Trophoblast cell (in vitro differentiated cells and primary cell): ENCODE measurements around the gene GRK4.
"Not testable (repeated sequence)": the region's sequence is repeated elsewhere in the genome, so short reads cannot be mapped to it uniquely, and the experiment has no call there.

Experiments used
- DNase-seq, 2 donors: peaks; one replicate each; pipeline ENCODE4 v3.0.0-alpha.2; 2016
- H2AFZ ChIP-seq: 2 replicates; pipeline ENCODE4 v1.6.1; 2013; ENCODE audit warnings: low read length, moderate library complexity, mild to moderate bottlenecking; ENCODE audit not compliant: insufficient read depth, poor library complexity
- H2AK5ac ChIP-seq: 2 replicates; pipeline ENCODE4 v1.6.1; 2013; ENCODE audit warnings: mild to moderate bottlenecking, low read length
- H2BK120ac ChIP-seq: 2 replicates; pipeline ENCODE4 v1.6.1; 2013; ENCODE audit warnings: low read length, mild to moderate bottlenecking, moderate library complexity; ENCODE audit not compliant: insufficient read depth, poor library complexity
- H2BK12ac ChIP-seq: 2 replicates; pipeline ENCODE4 v1.6.1; 2013; ENCODE audit warnings: mild to moderate bottlenecking, low read length, moderate library complexity
- H2BK5ac ChIP-seq: 2 replicates; pipeline ENCODE4 v1.6.1; 2013; ENCODE audit warnings: low read length, low read depth, moderate library complexity, mild to moderate bottlenecking; ENCODE audit not compliant: poor library complexity
- H3K14ac ChIP-seq: 2 replicates; pipeline ENCODE4 v1.6.1; 2013; ENCODE audit warnings: mild to moderate bottlenecking, low read length
- H3K18ac ChIP-seq: 2 replicates; pipeline ENCODE4 v1.6.1; 2013; ENCODE audit warnings: mild to moderate bottlenecking, low read length
- H3K23ac ChIP-seq: 2 replicates; pipeline ENCODE4 v1.6.1; 2013; ENCODE audit warnings: low read length
- H3K27ac ChIP-seq: 2 replicates; pipeline ENCODE4 v1.5.1; 2013; ENCODE audit warnings: low read depth, mild to moderate bottlenecking, inconsistent platforms, low read length, moderate library complexity
- H3K27me3 ChIP-seq: 2 replicates; pipeline ENCODE4 v1.6.1; 2013; ENCODE audit warnings: inconsistent platforms, mild to moderate bottlenecking, low read length, moderate library complexity; ENCODE audit not compliant: insufficient read depth
- H3K36me3 ChIP-seq, 2 experiments: 1 replicate in 1 of 2; 2 replicates in 1 of 2; pipeline ENCODE4 v1.6.1; 2013; ENCODE audit warnings: low read length in 2 of 2, mild to moderate bottlenecking in 2 of 2, moderate library complexity in 1 of 2; ENCODE audit not compliant: insufficient read depth in 2 of 2, control insufficient read depth in 1 of 2
- H3K4ac ChIP-seq: 2 replicates; pipeline ENCODE4 v1.6.1; 2013; ENCODE audit warnings: low read depth, mild to moderate bottlenecking, low read length, moderate library complexity
- H3K4me1 ChIP-seq, 2 experiments: 1 replicate in 1 of 2; 2 replicates in 1 of 2; pipeline ENCODE4 v1.6.1; 2013; ENCODE audit warnings: low read length in 2 of 2, mild to moderate bottlenecking in 2 of 2, moderate library complexity in 1 of 2; ENCODE audit not compliant: insufficient read depth in 2 of 2, control insufficient read depth in 1 of 2
- H3K4me2 ChIP-seq: 2 replicates; pipeline ENCODE4 v1.6.1; 2013; ENCODE audit warnings: inconsistent platforms, mild to moderate bottlenecking, low read length, moderate library complexity
- H3K4me3 ChIP-seq: 2 replicates; pipeline ENCODE4 v1.5.1; 2013; ENCODE audit warnings: mild to moderate bottlenecking, low read depth, low read length, inconsistent platforms
- H3K79me1 ChIP-seq: one replicate; pipeline ENCODE4 v1.6.1; 2013; ENCODE audit warnings: low read length
- H3K79me2 ChIP-seq: 2 replicates; pipeline ENCODE4 v1.6.1; 2013; ENCODE audit warnings: low read length, mild to moderate bottlenecking; ENCODE audit not compliant: control insufficient read depth, insufficient read depth, poor library complexity
- H3K9ac ChIP-seq: 2 replicates; pipeline ENCODE4 v1.6.1; 2013; ENCODE audit warnings: mild to moderate bottlenecking, low read length
- H3K9me3 ChIP-seq: 2 replicates; pipeline ENCODE4 v1.6.1; 2013; ENCODE audit warnings: low read depth, mild to moderate bottlenecking, control low read depth, inconsistent platforms, low read length; ENCODE audit not compliant: insufficient read depth
- H4K12ac ChIP-seq: 2 replicates; pipeline ENCODE4 v1.6.1; 2013; ENCODE audit warnings: low read depth, mild to moderate bottlenecking, low read length, moderate library complexity
- H4K8ac ChIP-seq: 2 replicates; pipeline ENCODE4 v1.6.1; 2013; ENCODE audit warnings: low read depth, mild to moderate bottlenecking, low read length, moderate library complexity
- H4K91ac ChIP-seq: one replicate; pipeline ENCODE4 v1.6.1; 2013; ENCODE audit warnings: low read depth, mild to moderate bottlenecking, low read length, moderate library complexity
- WGBS: extraction: QIAGEN DNeasy Blood & Tissue Kit; methylation state at CpG from one replicate; pipeline ENCODE4 v1.1.7; 2013; ENCODE audit warnings: missing lambda C conversion rate; ENCODE audit not compliant: insufficient read length, insufficient coverage; ENCODE audit errors: extremely low coverage; 5-methylcytosine and 5-hydroxymethylcytosine counted together

The GRK4 gene

GRCh38 chr4:2950221-2950989, 13.0 kb upstream of the GRK4 start:
- Histone ChIP-seq H3K23ac (no peak overlapping the region), H3K36me3 (peaks cover 67 to 75% of the 10 kb centered on the region in 2 experiments), H3K4me2 (no peak overlapping the region), H4K91ac (no peak overlapping the region), H3K4me1 (no peaks in the 10 kb centered on the region), H3K18ac (no peak overlapping the region), H2AFZ (no peak overlapping the region), H2AK5ac (no peak overlapping the region), H4K12ac (no peak overlapping the region), H3K9me3 (peaks cover 2% of the 10 kb centered on the region), H4K8ac (no peak overlapping the region), H3K9ac (no peak overlapping the region), H2BK120ac (no peak overlapping the region), H3K4me3 (no peak overlapping the region), H3K27me3 (no peaks in the 10 kb centered on the region), H3K79me1 (no peaks in the 10 kb centered on the region), H3K4ac (no peak overlapping the region), H3K79me2 (no peaks in the 10 kb centered on the region), H2BK12ac (no peak overlapping the region), H2BK5ac (no peak overlapping the region), H3K14ac (no peak overlapping the region), H3K27ac (no peak overlapping the region)
- DNase-seq: peak in 1 of 2 donors; percentile 41
- no CpG with 5 or more reads among the region's 16 CpGs for WGBS

- peaks cover 0 to 2% of the 10 kb centered on the region in 2 experiments for H3K4me1 ChIP-seq
- H3K4me2 ChIP-seq: no peak overlapping the region
- no peaks in the 10 kb centered on the region for H3K79me2 ChIP-seq
- no peak overlapping the region for H2BK5ac ChIP-seq
- peak overlapping the region; percentile 23 for H3K9ac ChIP-seq
- no CpG with 5 or more reads among the region's 6 CpGs for WGBS
- H3K4me3 ChIP-seq: no peak overlapping the region
- no peak overlapping the region for H3K14ac ChIP-seq
- no peak overlapping the region for H3K23ac ChIP-seq
- H4K12ac ChIP-seq: no peak overlapping the region
- no peak overlapping the region for H4K91ac ChIP-seq
- H3K36me3 ChIP-seq: peaks cover 55 to 62% of the 10 kb centered on the region in 2 experiments
- H3K9me3 ChIP-seq: peaks cover 5% of the 10 kb centered on the region
- no peak overlapping the region for H3K4ac ChIP-seq
- no peaks in the 10 kb centered on the region for H3K79me1 ChIP-seq
- H2AK5ac ChIP-seq: no peak overlapping the region
- no peak overlapping the region for H2BK12ac ChIP-seq
- H2BK120ac ChIP-seq: no peak overlapping the region
- DNase-seq: no peak
- no peaks in the 10 kb centered on the region for H3K27me3 ChIP-seq
- no peak overlapping the region for H3K27ac ChIP-seq
- no peak overlapping the region for H4K8ac ChIP-seq
- no peak overlapping the region for H3K18ac ChIP-seq
- no peak overlapping the region for H2AFZ ChIP-seq
Observed at GRCh38 chr4:2953496-2953895, 9.9 kb upstream of the GRK4 start.

DNA sequence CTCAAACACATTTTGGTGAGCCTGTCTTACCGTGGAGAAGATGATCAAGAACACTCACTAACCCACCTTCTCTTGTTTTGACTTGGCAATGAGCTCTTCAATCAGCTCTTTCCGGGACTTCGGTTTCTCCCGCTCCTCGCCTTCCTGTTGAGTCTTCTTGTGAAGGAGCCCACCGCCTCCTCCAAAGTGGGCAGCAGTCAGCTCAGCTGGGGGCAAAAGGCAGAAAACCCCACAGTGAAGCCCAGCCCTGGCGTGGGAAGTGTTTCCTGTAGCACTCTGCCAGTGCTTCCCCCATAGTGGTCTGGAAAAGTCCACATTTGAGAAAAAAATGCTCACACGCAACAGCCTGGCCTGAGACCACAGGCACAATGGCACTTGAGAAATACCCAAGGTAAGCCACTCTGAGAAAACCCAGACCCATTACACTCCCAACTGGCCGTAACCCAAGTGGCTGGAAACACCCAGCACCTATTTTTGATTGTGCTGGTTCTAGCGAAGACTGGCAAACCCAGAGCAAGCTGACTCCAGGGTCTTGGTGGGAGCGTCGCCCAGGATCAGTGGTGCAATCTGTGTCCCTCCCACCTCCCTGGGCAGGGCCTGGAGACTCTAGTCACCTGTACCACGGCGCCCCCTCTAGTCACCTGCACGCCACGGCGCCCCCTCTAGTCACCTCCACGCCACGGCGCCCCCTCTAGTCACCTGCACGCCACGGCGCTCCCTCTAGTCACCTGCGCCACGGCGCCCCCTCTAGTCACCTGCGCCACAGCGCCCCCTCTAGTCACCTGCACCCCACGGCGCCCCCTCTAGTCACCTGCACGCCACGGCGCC, 8.8 kb upstream of the GRK4 start:
- Histone ChIP-seq H3K36me3 (peaks cover 45 to 52% of the 10 kb centered on the region in 2 experiments), H3K14ac (no peak overlapping the region), H3K18ac (no peak overlapping the region), H3K79me2 (no peaks in the 10 kb centered on the region), H4K8ac (no peak overlapping the region), H3K4ac (no peak overlapping the region), H3K9me3 (peaks cover 5% of the 10 kb centered on the region), H3K9ac (no peak overlapping the region), H2BK120ac (no peak overlapping the region), H2BK12ac (no peak overlapping the region), H4K91ac (no peak overlapping the region), H2AK5ac (no peak overlapping the region), H3K4me3 (no peak overlapping the region), H4K12ac (no peak overlapping the region), H3K23ac (no peak overlapping the region), H2BK5ac (no peak overlapping the region), H3K27ac (no peak overlapping the region), H3K4me2 (no peak overlapping the region), H3K4me1 (peaks cover 0 to 5% of the 10 kb centered on the region in 2 experiments), H2AFZ (no peak overlapping the region), H3K79me1 (no peaks in the 10 kb centered on the region), H3K27me3 (no peaks in the 10 kb centered on the region)
- WGBS: no CpG with 5 or more reads among the region's 33 CpGs
- no peak for DNase-seq

GRCh38 chr4:2955186-2956044, 8.0 kb upstream of the GRK4 start:
- not testable (repeated sequence) for H3K27ac ChIP-seq
- WGBS: no CpG with 5 or more reads among the region's 44 CpGs

More at GRCh38 chr4:2955186-2956044, 8.0 kb upstream of the GRK4 start:
- H3K79me2 ChIP-seq, H2BK12ac ChIP-seq, H3K4me2 ChIP-seq, H3K14ac ChIP-seq, H3K9me3 ChIP-seq, H3K9ac ChIP-seq, H3K4ac ChIP-seq, H3K4me1 ChIP-seq, H3K79me1 ChIP-seq, H2BK5ac ChIP-seq, H4K91ac ChIP-seq, H2AK5ac ChIP-seq, H2AFZ ChIP-seq, H2BK120ac ChIP-seq, DNase-seq, H3K27me3 ChIP-seq, H4K8ac ChIP-seq, H3K4me3 ChIP-seq, H3K18ac ChIP-seq, H4K12ac ChIP-seq, H3K23ac ChIP-seq: not testable (repeated sequence)
- H3K36me3 ChIP-seq: peaks cover 37 to 44% of the 10 kb centered on the region in 2 experiments
